Thyroid gland (tissue), 4 donors: ENCODE results near the gene RRP1B. TPM values are rescaled to one million over a fixed set of nuclear protein-coding genes. Genes with fewer than 3 reads are reported as not detected.

Experiments
- DNase-seq, 2 donors: peaks; one replicate each; pipeline ENCODE4 v3.0.0-alpha.2; 2019
- H3K27ac ChIP-seq, 3 donors: fragments of 200-600 bp; sonication (generic); 1 replicate in 2 of 3; 2 replicates in 1 of 3; pipeline ENCODE4 v1.5.1; 2016 to 2019; ENCODE audit warnings: mild to moderate bottlenecking in 1 of 3, moderate library complexity in 1 of 3
- H3K27me3 ChIP-seq: fragments of 200-600 bp; sonication (generic); one replicate; pipeline ENCODE4 v1.5.1; 2019
- H3K36me3 ChIP-seq, 2 donors: fragments of 200-600 bp; sonication (generic); one replicate each; pipeline ENCODE4 v1.5.1; 2016 to 2019
- H3K4me1 ChIP-seq, 2 donors: fragments of 200-600 bp; sonication (generic); one replicate each; pipeline ENCODE4 v1.5.1; 2017 to 2019
- H3K4me3 ChIP-seq, 3 donors: fragments of 200-600 bp; sonication (generic); replicated peaks in 1 of 3; 1 replicate in 2 of 3; 2 replicates in 1 of 3; pipeline ENCODE4 v1.5.1; 2016; ENCODE audit warnings: mild to moderate bottlenecking in 1 of 3
- H3K9me3 ChIP-seq: fragments of 200-600 bp; sonication (generic); one replicate; pipeline ENCODE4 v1.5.1; 2017
- POLR2A ChIP-seq, 2 donors: fragments of 450-650 bp; IDR thresholded peaks; one replicate each; pipeline ENCODE4 v1.6.1; 2017; ENCODE audit warnings: antibody characterized with exemption in 2 of 2, mild to moderate bottlenecking in 2 of 2, moderate library complexity in 1 of 2
- WGBS, 2 donors: methylation state at CpG; one replicate each; pipeline ENCODE4 v1.1.5; 2017; 5-methylcytosine and 5-hydroxymethylcytosine counted together
- intact Hi-C: fragments of 100-400 bp; cut with DNase I; formaldehyde crosslinking; loops from one replicate; pipeline ENCODE4 v1.15.1; 2023
- total RNA-seq, 4 donors: library from RNA; depleted of rRNA; stranded (reverse); fragments of >200 nt; gene quantifications; one replicate each; pipeline ENCODE4 v1.2.3, GENCODE V29; 2016
- TF ChIP-seq, protein P1 (sequence below), 6 experiments: fragments of 200-600 bp in 3 of 6; fragments of 450-650 bp in 3 of 6; sonication (generic) in 3 of 6; IDR thresholded peaks; one replicate each; pipeline ENCODE4 v1.5.1; 2016 to 2019; ENCODE audit warnings: antibody characterized with exemption in 6 of 6, mild to moderate bottlenecking in 2 of 6, inconsistent platforms in 1 of 6, moderate library complexity in 1 of 6

Gene RRP1B
- total RNA-seq, 4 donors from 2014 or later, result 19.7 to 22.8 (median 20.5) TPM

DNA sequence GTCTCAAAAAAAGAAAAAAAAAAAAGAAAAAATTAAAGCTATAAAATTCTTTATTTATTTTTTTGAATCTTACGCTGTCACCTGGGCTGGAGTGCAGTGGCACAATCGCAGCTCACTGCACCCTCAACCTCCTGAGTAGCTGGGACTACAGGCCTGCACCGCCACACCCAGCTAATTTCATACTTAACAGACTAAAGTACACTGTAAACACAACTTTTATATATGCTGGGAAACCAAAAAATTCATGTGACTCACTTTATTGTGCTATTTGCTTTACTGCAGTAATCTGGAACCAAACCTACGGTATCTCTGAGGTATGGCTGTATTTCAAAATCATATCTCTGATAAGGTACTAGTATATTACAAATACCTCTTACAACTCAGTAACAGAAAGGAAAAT lies 40.4 kb upstream of the RRP1B start:
- Histone ChIP-seq H3K4me3 (no peak overlapping the region), H3K27me3 (no peaks in the 10 kb centered on the region), H3K9me3 (no peaks in the 10 kb centered on the region), H3K27ac (no peak overlapping the region), H3K4me1 (no peaks in the 10 kb centered on the region), H3K36me3 (no peaks in the 10 kb centered on the region)
- intact Hi-C loops, result no loop called here
- WGBS, 2 donors, result 95 to 99% methylated on average over 4 of the region's 4 CpGs
- TF ChIP-seq POLR2A (IDR thresholded peaks at IDR 0.05), result no peak
- TF ChIP-seq, protein P1, sequence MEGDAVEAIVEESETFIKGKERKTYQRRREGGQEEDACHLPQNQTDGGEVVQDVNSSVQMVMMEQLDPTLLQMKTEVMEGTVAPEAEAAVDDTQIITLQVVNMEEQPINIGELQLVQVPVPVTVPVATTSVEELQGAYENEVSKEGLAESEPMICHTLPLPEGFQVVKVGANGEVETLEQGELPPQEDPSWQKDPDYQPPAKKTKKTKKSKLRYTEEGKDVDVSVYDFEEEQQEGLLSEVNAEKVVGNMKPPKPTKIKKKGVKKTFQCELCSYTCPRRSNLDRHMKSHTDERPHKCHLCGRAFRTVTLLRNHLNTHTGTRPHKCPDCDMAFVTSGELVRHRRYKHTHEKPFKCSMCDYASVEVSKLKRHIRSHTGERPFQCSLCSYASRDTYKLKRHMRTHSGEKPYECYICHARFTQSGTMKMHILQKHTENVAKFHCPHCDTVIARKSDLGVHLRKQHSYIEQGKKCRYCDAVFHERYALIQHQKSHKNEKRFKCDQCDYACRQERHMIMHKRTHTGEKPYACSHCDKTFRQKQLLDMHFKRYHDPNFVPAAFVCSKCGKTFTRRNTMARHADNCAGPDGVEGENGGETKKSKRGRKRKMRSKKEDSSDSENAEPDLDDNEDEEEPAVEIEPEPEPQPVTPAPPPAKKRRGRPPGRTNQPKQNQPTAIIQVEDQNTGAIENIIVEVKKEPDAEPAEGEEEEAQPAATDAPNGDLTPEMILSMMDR (IDR thresholded peaks at IDR 0.05), result no peak
- no peak for DNase-seq

- no peak for DNase-seq
- Histone ChIP-seq H3K9me3 (no peaks in the 10 kb centered on the region), H3K27ac (no peak overlapping the region), H3K4me3 (no peak overlapping the region), H3K36me3 (no peaks in the 10 kb centered on the region), H3K4me1 (no peaks in the 10 kb centered on the region), H3K27me3 (no peaks in the 10 kb centered on the region)
- 94 to 96% methylated on average over 4 of the region's 4 CpGs for WGBS, 2 donors
- TF ChIP-seq, protein P1 (IDR thresholded peaks at IDR 0.05), result no peak
- no peak for TF ChIP-seq POLR2A (IDR thresholded peaks at IDR 0.05)
- intact Hi-C loops, result no loop called here
These were observed 40.0 kb upstream of the RRP1B start for GRCh38 chr21:43619344-43619743.

GRCh38 chr21:43619856-43620255 lies 39.5 kb upstream of the RRP1B start:
- intact Hi-C loops, result no loop called here
- no peak for DNase-seq
- WGBS, 2 donors, result 91 to 92% methylated on average over 4 of the region's 4 CpGs

DNA sequence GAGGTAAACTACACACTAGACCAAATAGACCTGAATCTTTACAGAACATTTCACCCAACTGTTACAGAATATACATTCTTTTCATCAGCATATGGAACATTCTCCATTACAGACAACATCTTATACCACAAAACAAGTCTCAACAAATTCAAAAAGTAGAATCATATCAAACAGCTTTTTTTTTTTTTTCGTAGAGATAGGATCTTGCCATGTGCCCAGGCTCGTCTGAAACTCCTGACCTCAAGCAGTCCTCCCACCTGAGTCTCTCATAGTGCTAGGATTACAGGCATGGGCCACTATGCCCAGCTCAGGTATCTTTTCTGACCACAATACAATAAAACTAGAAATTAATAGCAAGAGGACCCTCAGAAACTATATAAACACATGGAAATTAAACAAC lies 36.6 kb upstream of the RRP1B start:
- no peaks in the 10 kb centered on the region for H3K27me3 ChIP-seq
- intact Hi-C loops, result no loop called here
- H3K9me3 ChIP-seq, result no peaks in the 10 kb centered on the region
- no peaks in the 10 kb centered on the region for H3K36me3 ChIP-seq
- no peak for DNase-seq
- TF ChIP-seq POLR2A (IDR thresholded peaks at IDR 0.05), result no peak
- TF ChIP-seq, protein P1 (IDR thresholded peaks at IDR 0.05), result no peak
- no peak overlapping the region for H3K4me3 ChIP-seq
- 89 to 95% methylated on average over 2 of the region's 2 CpGs for WGBS, 2 donors
- H3K4me1 ChIP-seq, result no peaks in the 10 kb centered on the region
- H3K27ac ChIP-seq, result no peak overlapping the region

More at GRCh38 chr21:43619856-43620255, 39.5 kb upstream of the RRP1B start:
- Histone ChIP-seq H3K27ac (no peak overlapping the region), H3K4me3 (no peak overlapping the region), H3K27me3 (no peaks in the 10 kb centered on the region), H3K4me1 (no peaks in the 10 kb centered on the region), H3K36me3 (no peaks in the 10 kb centered on the region), H3K9me3 (no peaks in the 10 kb centered on the region)
- TF ChIP-seq POLR2A (IDR thresholded peaks at IDR 0.05), result no peak
- TF ChIP-seq, protein P1 (IDR thresholded peaks at IDR 0.05), result peak in 1 of 6 experiments; percentile 15

GRCh38 chr21:43623588-43623987 lies 35.8 kb upstream of the RRP1B start:
- no peaks in the 10 kb centered on the region for H3K27me3 ChIP-seq
- H3K36me3 ChIP-seq, result no peaks in the 10 kb centered on the region
- H3K9me3 ChIP-seq, result no peaks in the 10 kb centered on the region
- H3K27ac ChIP-seq, result no peak overlapping the region
- TF ChIP-seq, protein P1 (IDR thresholded peaks at IDR 0.05), result no peak
- TF ChIP-seq POLR2A (IDR thresholded peaks at IDR 0.05), result no peak
- no peak for DNase-seq
- no peak overlapping the region for H3K4me3 ChIP-seq
- intact Hi-C loops, result no loop called here
- H3K4me1 ChIP-seq, result no peaks in the 10 kb centered on the region
- 94 to 97% methylated on average over 2 of the region's 2 CpGs for WGBS, 2 donors
